KMS-11 (cell line): Measurements from ENCODE around the gene TPST1.

Source experiments
- H2AFZ ChIP-seq: fragments of 200-600 bp; sonication (generic); 2 replicates; pipeline ENCODE4 v1.6.1; 2016; ENCODE audit warnings: antibody characterized with exemption, mixed run types, low read depth
- H3K27ac ChIP-seq: fragments of 200-600 bp; sonication (generic); 2 replicates; pipeline ENCODE4 v1.6.1; 2016; ENCODE audit warnings: mild to moderate bottlenecking, mixed run types
- H3K27me3 ChIP-seq: fragments of 200-600 bp; sonication (generic); 2 replicates; pipeline ENCODE4 v1.6.1; 2017; ENCODE audit warnings: mild to moderate bottlenecking, low read depth, mixed run types, moderate library complexity; ENCODE audit not compliant: insufficient read depth
- H3K36me3 ChIP-seq: fragments of 200-600 bp; sonication (generic); 2 replicates; pipeline ENCODE4 v1.6.1; 2017; ENCODE audit warnings: mild to moderate bottlenecking, mixed run types; ENCODE audit not compliant: insufficient read depth
- H3K4me1 ChIP-seq: fragments of 200-600 bp; sonication (generic); 2 replicates; pipeline ENCODE4 v1.6.1; 2016; ENCODE audit warnings: mild to moderate bottlenecking, low read depth, mixed run types; ENCODE audit not compliant: poor library complexity, severe bottlenecking
- H3K4me2 ChIP-seq: fragments of 200-600 bp; sonication (generic); 2 replicates; pipeline ENCODE4 v1.7.0; 2016; ENCODE audit warnings: mild to moderate bottlenecking, mixed run types
- H3K4me3 ChIP-seq: fragments of 200-600 bp; sonication (generic); IDR thresholded peaks from 2 replicates; pipeline ENCODE4 v1.6.1; 2017; ENCODE audit warnings: low read depth, low read length, mixed read lengths; ENCODE audit not compliant: insufficient read depth
- H3K79me2 ChIP-seq: fragments of 200-600 bp; sonication (generic); 2 replicates; pipeline ENCODE4 v1.6.1; 2016; ENCODE audit warnings: low read depth, mixed run types; ENCODE audit not compliant: insufficient read depth
- H3K9ac ChIP-seq: fragments of 200-600 bp; sonication (generic); 2 replicates; pipeline ENCODE4 v1.6.1; 2016; ENCODE audit warnings: mild to moderate bottlenecking, mixed run types
- H4K20me1 ChIP-seq: fragments of 200-600 bp; sonication (generic); 2 replicates; pipeline ENCODE4 v1.6.1; 2016; ENCODE audit warnings: mild to moderate bottlenecking, mixed run types; ENCODE audit not compliant: insufficient read depth
- CTCF ChIP-seq: fragments of 200-600 bp; sonication (generic); conservative IDR thresholded peaks from 2 replicates; pipeline ENCODE4 v1.6.1; 2017; ENCODE audit warnings: low read depth, mild to moderate bottlenecking, antibody characterized with exemption, low read length, moderate library complexity, mixed read lengths

The TPST1 gene

GRCh38 chr7:66193146-66193725 lies 11.9 kb upstream of the TPST1 start:
- H3K79me2 ChIP-seq = no peaks in the 10 kb centered on the region
- H2AFZ ChIP-seq = no peak overlapping the region

GRCh38 chr7:66198469-66198868 lies 6.7 kb upstream of the TPST1 start:
- Histone ChIP-seq H3K36me3 (no peaks in the 10 kb centered on the region), H3K27ac (no peak overlapping the region), H3K27me3 (no peaks in the 10 kb centered on the region), H3K4me1 (peaks cover 4% of the 10 kb centered on the region), H3K4me3 (no peak overlapping the region), H3K9ac (no peak overlapping the region), H2AFZ (no peak overlapping the region), H4K20me1 (no peaks in the 10 kb centered on the region), H3K4me2 (no peak overlapping the region), H3K79me2 (no peaks in the 10 kb centered on the region)
- no peak for TF ChIP-seq CTCF

More at GRCh38 chr7:66193146-66193725, 11.9 kb upstream of the TPST1 start:
- Histone ChIP-seq H3K36me3 (no peaks in the 10 kb centered on the region), H3K4me1 (peaks cover 4% of the 10 kb centered on the region), H3K4me2 (no peak overlapping the region), H3K4me3 (no peak overlapping the region), H3K27me3 (no peaks in the 10 kb centered on the region), H3K9ac (no peak overlapping the region), H3K27ac (no peak overlapping the region), H4K20me1 (no peaks in the 10 kb centered on the region)
- TF ChIP-seq CTCF = no peak

- no peak overlapping the region for H3K9ac ChIP-seq
- no peaks in the 10 kb centered on the region for H3K27me3 ChIP-seq
- no peak for TF ChIP-seq CTCF
- no peak overlapping the region for H2AFZ ChIP-seq
- peaks cover 4% of the 10 kb centered on the region for H3K4me1 ChIP-seq
- H3K4me2 ChIP-seq = no peak overlapping the region
- H3K4me3 ChIP-seq = no peak overlapping the region
- no peaks in the 10 kb centered on the region for H4K20me1 ChIP-seq
- no peak overlapping the region for H3K27ac ChIP-seq
- no peaks in the 10 kb centered on the region for H3K36me3 ChIP-seq
- no peaks in the 10 kb centered on the region for H3K79me2 ChIP-seq
These were observed 6.2 kb upstream of the TPST1 start for GRCh38 chr7:66198956-66199355.

- Histone ChIP-seq H3K9ac (no peak overlapping the region), H3K4me2 (no peak overlapping the region), H2AFZ (no peak overlapping the region), H4K20me1 (no peaks in the 10 kb centered on the region), H3K27ac (no peak overlapping the region), H3K4me3 (no peak overlapping the region), H3K27me3 (no peaks in the 10 kb centered on the region), H3K79me2 (peaks cover 21% of the 10 kb centered on the region), H3K36me3 (no peaks in the 10 kb centered on the region), H3K4me1 (peaks cover 22% of the 10 kb centered on the region)
- no peak for TF ChIP-seq CTCF
These were observed 2.7 kb upstream of the TPST1 start for GRCh38 chr7:66202441-66202840.
